ENCODE results near the gene MMGT1.

Gene MMGT1

DNA sequence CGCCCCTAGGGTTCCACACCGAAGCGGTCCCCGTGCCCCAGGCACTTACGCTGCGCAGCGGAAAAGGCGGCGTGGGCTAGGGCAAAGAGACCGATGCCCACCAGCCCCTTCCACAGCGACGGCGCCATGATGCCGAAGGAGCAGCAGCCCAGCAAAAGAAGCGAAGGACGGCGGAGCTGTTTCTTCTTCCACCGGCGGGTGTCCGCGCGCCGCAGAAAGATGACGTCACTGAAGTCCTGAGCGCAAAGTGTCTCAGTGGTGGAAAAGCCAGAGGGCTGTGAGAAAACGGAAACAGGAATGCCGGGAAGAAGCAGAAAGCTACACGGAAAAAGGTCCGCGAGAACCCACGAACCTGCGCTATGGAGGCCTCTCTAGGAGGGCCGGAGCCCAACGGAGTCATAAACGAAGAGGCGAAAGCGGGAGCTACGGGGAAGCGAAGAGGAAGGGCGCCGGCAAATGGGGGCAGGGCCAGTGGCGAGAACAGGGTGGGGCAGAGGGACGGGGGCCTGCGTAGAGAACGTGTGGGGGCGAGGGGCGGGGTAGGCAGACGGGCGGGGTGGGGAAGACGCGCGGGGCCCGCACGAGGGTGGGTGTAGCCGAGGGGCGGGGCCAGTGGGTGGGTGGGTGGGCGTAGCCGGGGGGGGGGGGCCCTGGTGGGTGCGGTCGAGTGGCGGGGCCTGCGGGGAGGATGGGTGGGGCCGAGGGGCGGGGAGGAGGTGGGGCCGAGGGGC lies at the start of gene MMGT1:
Gene MMGT1, minus strand, starts transcription at position 441 of the 731 bp plus-strand sequence. Its CDS starts 313 bp downstream, at position 128.
- DNase-seq, result peak; percentile 63

GRCh38 chrX:136021903-136022302 lies 48.1 kb upstream of the MMGT1 start:
- no peak for DNase-seq

DNA sequence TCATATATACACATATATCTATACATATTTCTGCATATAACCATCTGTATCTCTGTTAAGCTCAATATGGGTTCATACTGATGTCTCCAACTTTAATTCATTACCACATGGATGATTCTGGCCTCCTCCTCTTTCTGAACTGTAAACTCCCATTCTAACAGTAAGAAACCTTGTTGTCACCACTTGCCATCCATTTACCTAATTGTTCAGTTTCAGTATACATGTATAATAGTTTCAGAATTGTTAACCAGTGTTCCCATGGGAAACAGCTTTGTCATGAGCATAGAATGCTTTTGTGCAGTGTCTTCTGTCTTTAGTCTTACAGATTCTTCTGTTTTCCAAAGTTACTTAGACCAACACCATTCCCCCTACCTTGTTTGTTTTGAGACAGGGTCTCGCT lies 47.4 kb upstream of the MMGT1 start:
- DNase-seq, result no peak

DNA sequence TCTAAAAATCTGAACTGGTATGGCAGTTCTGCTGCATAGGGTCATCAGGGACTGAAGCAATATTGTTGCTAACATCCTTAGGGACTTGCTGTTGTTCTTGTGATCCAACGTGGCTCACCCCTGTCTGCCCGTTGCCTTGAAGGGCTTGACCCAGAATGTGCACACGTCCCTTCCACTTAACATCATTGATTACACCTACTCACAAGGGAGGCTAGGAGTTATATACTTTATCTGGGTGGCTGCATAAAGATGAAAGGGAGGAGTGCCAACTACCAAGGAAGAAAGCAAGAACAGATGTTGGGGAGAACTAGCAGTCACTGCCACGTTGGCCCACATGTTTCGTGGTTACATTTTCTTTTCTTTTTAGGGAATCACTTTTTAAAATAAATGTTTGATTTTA lies 45.4 kb upstream of the MMGT1 start:
- DNase-seq, result no peak

GRCh38 chrX:136016881-136017280 lies 43.1 kb upstream of the MMGT1 start:
- no peak for DNase-seq

DNA sequence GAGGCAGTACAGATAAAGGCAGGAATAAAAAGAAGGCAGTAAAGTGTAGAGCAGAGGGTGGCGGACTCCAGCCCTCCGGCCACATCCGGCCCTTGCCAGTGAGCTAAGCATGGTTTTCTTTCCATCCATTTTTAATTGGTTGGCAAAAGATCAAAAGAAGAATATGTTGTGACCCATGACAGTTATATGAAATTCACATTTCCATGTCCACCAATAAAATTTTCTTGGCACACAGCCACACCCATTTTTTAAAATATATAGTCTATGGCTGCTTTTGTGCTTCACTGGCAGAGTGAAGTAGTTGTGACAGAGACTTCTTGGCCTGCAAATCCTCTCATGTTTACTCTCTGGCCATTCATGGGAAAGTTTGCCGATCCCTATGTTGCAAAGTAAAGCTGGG lies 41.2 kb upstream of the MMGT1 start:
- no peak for DNase-seq

- no peak for DNase-seq
These were observed 14.5 kb upstream of the MMGT1 start for GRCh38 chrX:135988245-135988644.

DNA sequence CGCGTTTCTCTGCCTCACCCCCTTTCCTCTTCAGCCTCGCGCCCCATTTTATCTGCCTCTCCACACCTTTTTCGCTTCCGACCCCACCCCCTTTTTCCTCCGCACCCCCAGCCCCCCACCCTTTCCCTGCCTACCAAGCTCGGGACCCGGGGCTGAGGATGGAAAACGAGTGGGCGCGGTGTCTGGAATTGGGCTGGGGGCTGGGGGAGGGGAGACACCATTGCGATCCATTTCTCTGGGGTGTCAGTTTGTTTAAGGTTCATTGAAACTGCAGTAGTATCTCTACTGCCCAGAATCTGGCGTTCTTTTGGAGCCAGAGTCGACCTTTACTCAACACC lies 12.2 kb upstream of the MMGT1 start:
- no peak for DNase-seq

DNA sequence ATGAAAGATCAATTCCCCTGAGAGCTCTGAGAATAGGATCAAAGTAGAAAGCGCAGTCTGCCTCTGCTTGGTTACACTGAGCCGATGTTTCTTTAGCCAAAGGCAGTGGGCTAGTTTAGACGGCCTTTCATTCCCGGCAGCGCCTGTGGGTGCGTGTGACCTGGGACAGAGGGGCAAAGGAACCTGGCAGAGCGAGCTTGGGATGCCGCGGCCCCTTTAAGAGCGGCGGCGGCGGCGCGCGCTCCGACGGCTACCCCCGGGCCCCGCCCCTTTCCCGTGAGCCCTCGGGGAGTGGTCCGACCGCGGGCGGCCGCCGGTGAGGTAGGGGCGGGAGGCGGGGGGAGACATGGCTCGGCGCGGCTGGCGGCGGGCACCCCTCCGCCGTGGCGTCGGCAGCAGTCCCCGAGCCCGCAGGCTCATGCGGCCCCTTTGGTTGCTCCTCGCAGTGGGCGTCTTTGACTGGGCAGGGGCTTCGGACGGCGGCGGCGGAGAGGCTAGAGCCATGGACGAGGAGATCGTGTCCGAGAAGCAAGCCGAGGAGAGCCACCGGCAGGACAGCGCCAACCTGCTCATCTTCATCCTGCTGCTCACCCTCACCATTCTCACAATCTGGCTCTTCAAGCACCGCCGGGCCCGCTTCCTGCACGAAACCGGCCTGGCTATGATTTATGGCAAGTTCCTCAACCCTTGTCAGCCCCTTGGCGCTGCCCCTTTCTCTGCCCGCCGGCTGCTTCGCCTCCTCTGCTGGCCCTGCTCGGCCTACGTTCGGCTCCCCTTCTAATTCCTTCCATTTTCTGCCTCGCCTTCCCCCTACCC lies 11.6 kb upstream of the MMGT1 start, which contains the start of gene SLC9A6:
Gene SLC9A6, plus strand, starts transcription at position 279 of the 816 bp plus-strand sequence. Its CDS starts 224 bp downstream, at position 503.
- DNase-seq, result peak; percentile 67

DNA sequence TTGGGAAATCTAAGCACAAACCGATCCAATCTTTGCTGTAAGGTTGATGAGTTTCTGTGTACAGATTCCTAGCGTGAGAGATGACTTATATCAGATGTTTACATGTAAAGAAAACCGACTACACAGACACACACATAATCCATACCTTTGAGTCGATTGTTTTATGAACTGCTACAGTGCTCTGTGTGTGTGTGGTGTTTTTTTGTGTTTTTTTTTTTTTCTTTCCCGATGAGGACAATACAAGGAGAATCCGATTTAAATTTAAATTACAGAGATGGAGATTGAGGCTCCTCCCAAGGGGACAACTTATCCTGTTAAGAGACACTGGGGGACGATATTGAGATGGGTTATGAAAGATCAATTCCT lies 11.0 kb upstream of the MMGT1 start:
- DNase-seq, result no peak

DNA sequence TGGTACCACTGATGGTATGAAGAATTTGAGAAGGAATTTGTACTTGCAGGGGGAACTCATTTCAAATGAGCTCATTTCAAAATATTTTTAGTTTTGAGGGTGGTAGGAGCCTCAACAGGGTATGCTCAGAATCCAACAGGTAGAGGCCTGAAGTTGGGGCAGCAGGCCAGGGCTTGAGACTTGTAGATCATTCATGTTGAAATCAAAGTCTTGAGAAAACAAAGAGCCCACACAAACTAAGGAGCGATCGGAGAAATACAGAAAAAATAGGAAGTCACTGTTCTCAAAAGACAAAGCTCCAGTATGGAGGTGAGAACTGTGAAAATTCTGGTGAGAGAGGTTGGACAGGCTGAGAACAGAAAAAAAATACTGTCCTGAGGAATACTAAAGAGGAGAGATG lies 10.5 kb upstream of the MMGT1 start:
- no peak for DNase-seq

GRCh38 chrX:135982860-135983259 lies 9.1 kb upstream of the MMGT1 start:
- DNase-seq, result no peak

GRCh38 chrX:135981668-135982067 lies 7.9 kb upstream of the MMGT1 start:
- no peak for DNase-seq

DNA sequence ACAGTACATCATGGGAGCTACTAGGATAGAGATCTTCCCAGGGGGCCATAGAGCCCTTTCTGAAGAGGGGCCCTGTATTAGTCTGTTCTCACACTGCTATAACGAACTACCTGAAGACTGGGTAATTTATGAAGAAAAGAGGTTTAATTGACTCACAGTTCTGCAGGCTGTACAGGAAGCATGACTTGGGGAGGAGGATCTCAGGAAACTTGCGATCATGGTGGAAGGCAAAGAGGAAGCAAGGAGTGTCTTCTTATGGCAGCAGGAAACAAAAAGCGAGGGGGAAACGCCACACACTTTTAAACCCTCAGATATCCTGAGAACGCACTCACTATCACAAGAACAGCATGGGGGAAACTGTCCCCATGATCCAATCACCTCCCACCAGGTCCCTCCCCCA lies 7.2 kb upstream of the MMGT1 start:
- no peak for DNase-seq

GRCh38 chrX:135977611-135978010 lies 3.8 kb upstream of the MMGT1 start:
- DNase-seq, result no peak

GRCh38 chrX:135975421-135975820 lies 1.6 kb upstream of the MMGT1 start:
- no peak for DNase-seq

- peak; percentile 23 for DNase-seq
These were observed 580 bp upstream of the MMGT1 start for GRCh38 chrX:135974279-135974856.

- DNase-seq, result no peak
These were observed 702 bp downstream of the MMGT1 start for GRCh38 chrX:135973025-135973547.

- DNase-seq, result no peak
These were observed 22.5 kb downstream of the MMGT1 start for GRCh38 chrX:135951291-135951690.

DNA sequence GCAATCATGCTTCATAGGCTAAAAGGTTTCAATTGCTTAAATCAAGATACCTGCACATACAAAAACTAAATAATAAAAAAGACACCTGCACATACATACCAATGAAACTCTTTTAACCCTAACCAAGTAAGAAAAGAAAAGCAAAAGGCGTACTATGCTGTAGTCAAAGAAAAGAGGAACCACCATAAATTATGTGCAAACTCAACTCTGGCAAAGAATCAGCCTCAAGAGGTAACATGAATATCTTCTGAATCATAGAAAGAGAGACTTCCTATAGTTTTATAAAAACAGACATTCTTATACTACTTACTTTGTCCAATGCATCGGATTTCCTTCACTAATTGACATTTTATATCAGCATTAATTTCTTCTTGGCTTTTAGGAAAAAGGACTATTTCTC lies 29.3 kb downstream of the MMGT1 start:
- no peak for DNase-seq

- DNase-seq, result peak; percentile 5
These were observed 41.9 kb downstream of the MMGT1 start for GRCh38 chrX:135931644-135932487.

DNA sequence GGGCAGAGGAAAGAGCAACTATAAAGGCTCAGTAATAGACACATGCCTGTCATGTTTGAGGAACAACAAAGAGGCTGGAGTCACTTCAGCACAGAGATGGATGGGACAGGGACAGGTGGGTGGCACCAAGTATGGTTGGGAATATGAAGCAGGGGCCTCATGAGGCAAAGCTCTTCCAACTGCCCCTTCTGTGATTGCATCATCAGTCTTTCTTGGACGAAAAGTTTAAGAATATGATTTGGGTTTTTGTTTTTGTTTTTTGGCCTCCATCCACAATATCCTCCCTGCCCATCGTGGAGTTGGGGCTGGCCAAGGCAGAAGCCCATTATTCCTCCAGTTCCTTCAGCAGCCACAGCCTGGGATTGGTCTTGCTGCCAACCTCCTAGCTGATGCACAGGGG lies 45.9 kb downstream of the MMGT1 start:
- DNase-seq, result no peak

DNA sequence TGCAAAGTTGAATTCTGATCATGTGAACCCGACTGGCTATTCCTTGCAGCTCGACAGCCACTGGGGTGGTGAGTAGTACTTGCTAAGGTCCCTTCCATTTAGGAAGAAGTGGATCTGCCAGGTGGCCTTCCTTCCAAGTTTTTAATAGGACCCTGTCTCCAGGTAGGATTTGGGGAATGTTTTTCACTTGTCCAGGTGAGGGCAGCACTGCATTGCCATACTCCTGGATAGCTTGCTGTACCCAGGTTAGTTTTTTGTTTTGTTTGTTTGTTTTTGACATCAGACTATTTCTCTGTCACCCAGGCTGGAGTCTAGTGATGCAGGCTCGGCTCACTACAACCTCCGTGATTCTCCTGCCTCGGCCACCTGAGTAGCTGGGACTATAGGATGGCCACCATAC lies 50.4 kb downstream of the MMGT1 start:
- DNase-seq, result no peak
